HCEC 1CT (cell line): ENCODE results near the gene PDZD2.

Experiments
- DNase-seq: peaks from one replicate; pipeline ENCODE4 v3.0.0-alpha.2; 2017

The PDZD2 gene

GRCh38 chr5:31832966-31833365 is 194.0 kb downstream of the PDZD2 start:
- no peak for DNase-seq

GRCh38 chr5:31833710-31834109 is 194.8 kb downstream of the PDZD2 start:
- no peak for DNase-seq

GRCh38 chr5:31844622-31845345 is 205.9 kb downstream of the PDZD2 start:
- no peak for DNase-seq

- DNase-seq, result no peak
Observed at GRCh38 chr5:31845361-31845760, 206.4 kb downstream of the PDZD2 start.

- no peak for DNase-seq
Observed at GRCh38 chr5:31846934-31847333, 208.0 kb downstream of the PDZD2 start.

- no peak for DNase-seq
Observed at GRCh38 chr5:31847354-31847753, 208.4 kb downstream of the PDZD2 start.

- DNase-seq, result no peak
Observed at GRCh38 chr5:31850981-31851689, 212.2 kb downstream of the PDZD2 start.

GRCh38 chr5:31853398-31854135 is 214.6 kb downstream of the PDZD2 start:
- DNase-seq, result no peak

GRCh38 chr5:31854181-31855133 is 215.5 kb downstream of the PDZD2 start:
- no peak for DNase-seq

GRCh38 chr5:31855134-31856040 is 216.5 kb downstream of the PDZD2 start:
- no peak for DNase-seq

GRCh38 chr5:31859096-31859495 is 220.2 kb downstream of the PDZD2 start:
- no peak for DNase-seq

GRCh38 chr5:31860278-31860677 is 221.3 kb downstream of the PDZD2 start:
- no peak for DNase-seq

GRCh38 chr5:31860726-31861433 is 221.9 kb downstream of the PDZD2 start:
- DNase-seq, result no peak

- DNase-seq, result no peak
Observed at GRCh38 chr5:31861601-31862000, 222.7 kb downstream of the PDZD2 start.

- DNase-seq, result no peak
Observed at GRCh38 chr5:31863991-31864411, 225.1 kb downstream of the PDZD2 start.

- no peak for DNase-seq
Observed at GRCh38 chr5:31866166-31866565, 227.2 kb downstream of the PDZD2 start.

GRCh38 chr5:31867219-31867618 is 228.3 kb downstream of the PDZD2 start:
- DNase-seq, result no peak

GRCh38 chr5:31880449-31880848 is 241.5 kb downstream of the PDZD2 start:
- DNase-seq, result no peak

- DNase-seq, result no peak
Observed at GRCh38 chr5:31884896-31885295, 246.0 kb downstream of the PDZD2 start.

- DNase-seq, result no peak
Observed at GRCh38 chr5:31886206-31886605, 247.3 kb downstream of the PDZD2 start.

GRCh38 chr5:31887556-31887955 is 248.6 kb downstream of the PDZD2 start:
- no peak for DNase-seq
